ENCODE data around the gene TMEM256. TPM values are rescaled to one million over a fixed set of nuclear protein-coding genes. Genes with fewer than 3 reads are reported as not detected.
A peak's percentile ranks its signal among the peaks of the same experiment; 100 is the strongest.

The TMEM256 gene
- total RNA-seq = 67.3 and 67.7 TPM in 2 replicates

- Mint-ChIP-seq H3K27ac (peak within 1 kb of the TSS; percentile 92), H3K36me3 (ENCODE audit: low read depth) (peaks cover 4% of the 10 kb centered on the region), H3K27me3 (ENCODE audit: low read depth) (peaks cover 13% of the 10 kb centered on the region), H3K4me3 (ENCODE audit: low read depth) (peak within 1 kb of the TSS; percentile 87), H3K9me3 (no peaks in the 10 kb centered on the region), H3K4me1 (ENCODE audit: low read depth) (peaks cover 11% of the 10 kb centered on the region)
- intact Hi-C loops (cut with micrococcal nuclease) = loop anchor here (1.0 to 5.0 kb wide), 4 partner anchors 10 to 168 kb away; partner anchors contain the start of genes PLSCR3, POLR2A and TMEM102
- peak; percentile 95 for DNase-seq (ENCODE audit: low spot score)
These were observed at the start of gene TMEM256 for GRCh38 chr17:7403977-7404736. Gene TMEM256 (minus strand): TSS chr17:7404097. CDS start chr17:7404084, 13 bp downstream.

GRCh38 chr17:7448461-7448860 lies 44.6 kb upstream of the TMEM256 start:
- Mint-ChIP-seq H3K36me3 (ENCODE audit: low read depth) (peaks cover 18% of the 10 kb centered on the region), H3K27me3 (ENCODE audit: low read depth) (peaks cover 31% of the 10 kb centered on the region), H3K4me3 (ENCODE audit: low read depth) (no peak overlapping the region), H3K4me1 (ENCODE audit: low read depth) (peaks cover 15% of the 10 kb centered on the region), H3K27ac (no peak overlapping the region), H3K9me3 (no peaks in the 10 kb centered on the region)
- intact Hi-C loops (cut with micrococcal nuclease) = no loop called here
- no peak for DNase-seq (ENCODE audit: low spot score)

- intact Hi-C loops (cut with micrococcal nuclease) = loop anchor here (1.0 kb wide), 1 partner anchor 10 kb away; no protein-coding TSS in a partner anchor
- H3K4me1 Mint-ChIP-seq (ENCODE audit: low read depth) = peaks cover 14% of the 10 kb centered on the region
- H3K9me3 Mint-ChIP-seq = no peaks in the 10 kb centered on the region
- peaks cover 48% of the 10 kb centered on the region for H3K27me3 Mint-ChIP-seq (ENCODE audit: low read depth)
- H3K27ac Mint-ChIP-seq = no peak overlapping the region
- H3K4me3 Mint-ChIP-seq (ENCODE audit: low read depth) = peak overlapping the region; percentile 69
- DNase-seq (ENCODE audit: low spot score) = peak; percentile 30
- peaks cover 27% of the 10 kb centered on the region for H3K36me3 Mint-ChIP-seq (ENCODE audit: low read depth)
These were observed 41.7 kb upstream of the TMEM256 start for GRCh38 chr17:7445619-7445968.

GRCh38 chr17:7444682-7445618 lies 41.1 kb upstream of the TMEM256 start, which contains the start of gene CHRNB1:
Gene CHRNB1 (plus strand): TSS chr17:7445061. CDS start chr17:7445128, 67 bp downstream.
- H3K9me3 Mint-ChIP-seq = no peaks in the 10 kb centered on the region
- H3K27me3 Mint-ChIP-seq (ENCODE audit: low read depth) = peaks cover 52% of the 10 kb centered on the region
- peak within 1 kb of the TSS; percentile 69 for H3K4me3 Mint-ChIP-seq (ENCODE audit: low read depth)
- peaks cover 17% of the 10 kb centered on the region for H3K4me1 Mint-ChIP-seq (ENCODE audit: low read depth)
- intact Hi-C loops (cut with micrococcal nuclease) = loop anchor here (1.0 kb wide), 1 partner anchor 10 kb away; no protein-coding TSS in a partner anchor
- no peak for DNase-seq (ENCODE audit: low spot score)
- H3K27ac Mint-ChIP-seq = no peak within 1 kb of the TSS
- H3K36me3 Mint-ChIP-seq (ENCODE audit: low read depth) = peaks cover 24% of the 10 kb centered on the region

GRCh38 chr17:7443499-7444485 lies 39.9 kb upstream of the TMEM256 start:
- Mint-ChIP-seq H3K4me3 (ENCODE audit: low read depth) (no peak overlapping the region), H3K4me1 (ENCODE audit: low read depth) (peaks cover 22% of the 10 kb centered on the region), H3K36me3 (ENCODE audit: low read depth) (peaks cover 27% of the 10 kb centered on the region), H3K27ac (no peak overlapping the region), H3K27me3 (ENCODE audit: low read depth) (peaks cover 56% of the 10 kb centered on the region), H3K9me3 (no peaks in the 10 kb centered on the region)
- DNase-seq (ENCODE audit: low spot score) = no peak
- intact Hi-C loops (cut with micrococcal nuclease) = no loop called here

GRCh38 chr17:7442142-7442541 lies 38.2 kb upstream of the TMEM256 start:
- no peaks in the 10 kb centered on the region for H3K9me3 Mint-ChIP-seq
- H3K4me3 Mint-ChIP-seq (ENCODE audit: low read depth) = no peak overlapping the region
- intact Hi-C loops (cut with micrococcal nuclease) = no loop called here
- DNase-seq (ENCODE audit: low spot score) = no peak
- H3K27ac Mint-ChIP-seq = no peak overlapping the region
- H3K36me3 Mint-ChIP-seq (ENCODE audit: low read depth) = peaks cover 27% of the 10 kb centered on the region
- peaks cover 53% of the 10 kb centered on the region for H3K27me3 Mint-ChIP-seq (ENCODE audit: low read depth)
- H3K4me1 Mint-ChIP-seq (ENCODE audit: low read depth) = peaks cover 29% of the 10 kb centered on the region

- no peak overlapping the region for H3K27ac Mint-ChIP-seq
- intact Hi-C loops (cut with micrococcal nuclease) = no loop called here
- H3K36me3 Mint-ChIP-seq (ENCODE audit: low read depth) = peaks cover 31% of the 10 kb centered on the region
- H3K9me3 Mint-ChIP-seq = no peaks in the 10 kb centered on the region
- peaks cover 35% of the 10 kb centered on the region for H3K4me1 Mint-ChIP-seq (ENCODE audit: low read depth)
- H3K27me3 Mint-ChIP-seq (ENCODE audit: low read depth) = peaks cover 50% of the 10 kb centered on the region
- no peak for DNase-seq (ENCODE audit: low spot score)
- no peak overlapping the region for H3K4me3 Mint-ChIP-seq (ENCODE audit: low read depth)
These were observed 37.4 kb upstream of the TMEM256 start for GRCh38 chr17:7441266-7441665.

GRCh38 chr17:7440834-7441195 lies 36.9 kb upstream of the TMEM256 start:
- DNase-seq (ENCODE audit: low spot score) = no peak
- Mint-ChIP-seq H3K27ac (no peak overlapping the region), H3K9me3 (no peaks in the 10 kb centered on the region), H3K4me1 (ENCODE audit: low read depth) (peaks cover 36% of the 10 kb centered on the region), H3K36me3 (ENCODE audit: low read depth) (peaks cover 31% of the 10 kb centered on the region), H3K4me3 (ENCODE audit: low read depth) (peak overlapping the region; percentile 81), H3K27me3 (ENCODE audit: low read depth) (peaks cover 47% of the 10 kb centered on the region)
- intact Hi-C loops (cut with micrococcal nuclease) = no loop called here

- Mint-ChIP-seq H3K4me1 (ENCODE audit: low read depth) (peaks cover 33% of the 10 kb centered on the region), H3K27me3 (ENCODE audit: low read depth) (peaks cover 42% of the 10 kb centered on the region), H3K4me3 (ENCODE audit: low read depth) (peak overlapping the region; percentile 81), H3K27ac (peak overlapping the region; percentile 13), H3K36me3 (ENCODE audit: low read depth) (peaks cover 31% of the 10 kb centered on the region), H3K9me3 (no peaks in the 10 kb centered on the region)
- peak; percentile 25 for DNase-seq (ENCODE audit: low spot score)
- intact Hi-C loops (cut with micrococcal nuclease) = no loop called here
These were observed 36.4 kb upstream of the TMEM256 start for GRCh38 chr17:7440113-7440833.

- H3K9me3 Mint-ChIP-seq = no peaks in the 10 kb centered on the region
- H3K27ac Mint-ChIP-seq = peak within 1 kb of the TSS; percentile 13
- peaks cover 38% of the 10 kb centered on the region for H3K27me3 Mint-ChIP-seq (ENCODE audit: low read depth)
- H3K4me1 Mint-ChIP-seq (ENCODE audit: low read depth) = peaks cover 30% of the 10 kb centered on the region
- H3K4me3 Mint-ChIP-seq (ENCODE audit: low read depth) = peak within 1 kb of the TSS; percentile 81
- no peak for DNase-seq (ENCODE audit: low spot score)
- intact Hi-C loops (cut with micrococcal nuclease) = loop anchor here (5.0 kb wide), 3 partner anchors 123 to 618 kb away; partner anchors contain the start of genes EIF5A and SENP3
- peaks cover 31% of the 10 kb centered on the region for H3K36me3 Mint-ChIP-seq (ENCODE audit: low read depth)
These were observed 35.7 kb upstream of the TMEM256 start, which contains the start of gene FGF11 for GRCh38 chr17:7439462-7440112. Gene FGF11 (plus strand): TSS chr17:7439512. CDS start chr17:7439621, 109 bp downstream.

Data from activated T-helper 2 cell treated with anti-CD3 and anti-CD28 coated beads, Interferon-gamma antibody, Interleukin-2, Interleukin-4, amounts not matched to agents 10 μg/mL and 5 μg/mL and 100 μg/mL, durations not matched to agents 14 hours and 24 hours and 36 hours (primary cell).